Liver (tissue), 9 donors: Measurements from ENCODE around the gene FAM184B. TPM values are rescaled to one million over a fixed set of nuclear protein-coding genes. Genes with fewer than 3 reads are reported as not detected.

ENCODE experiments used
- DNase-seq: peaks from one replicate; pipeline ENCODE4 v3.0.0-alpha.2; 2017; ENCODE audit warnings: low spot score
- H3K27ac ChIP-seq, 2 donors: one replicate each; pipeline ENCODE4 v1.7.0; 2013; ENCODE audit warnings: inconsistent platforms in 2 of 2, low read length in 2 of 2, control low read depth in 1 of 2, low read depth in 1 of 2, mild to moderate bottlenecking in 1 of 2
- H3K27me3 ChIP-seq, 4 donors: one replicate each; pipeline versions ENCODE4 v1.6.1 to v1.7.0; 2013; ENCODE audit warnings: low read length in 3 of 4, inconsistent platforms in 1 of 4, mild to moderate bottlenecking in 1 of 4, moderate library complexity in 1 of 4; ENCODE audit not compliant: control insufficient read depth in 4 of 4, insufficient read depth in 4 of 4
- H3K36me3 ChIP-seq, 4 donors: one replicate each; pipeline versions ENCODE4 v1.6.1 to v1.7.0; 2013; ENCODE audit warnings: low read length in 3 of 4, mild to moderate bottlenecking in 3 of 4, low read depth in 1 of 4, moderate library complexity in 1 of 4; ENCODE audit not compliant: control insufficient read depth in 4 of 4, insufficient read depth in 3 of 4
- H3K4me1 ChIP-seq, 4 donors: one replicate each; pipeline versions ENCODE4 v1.6.1 to v1.7.0; 2013; ENCODE audit warnings: low read length in 3 of 4, mild to moderate bottlenecking in 3 of 4, moderate library complexity in 1 of 4; ENCODE audit not compliant: control insufficient read depth in 4 of 4, insufficient read depth in 4 of 4
- H3K4me3 ChIP-seq, 3 donors: one replicate each; pipeline versions ENCODE4 v1.6.1 to v1.7.0; 2013; ENCODE audit warnings: low read length in 3 of 3, control low read depth in 1 of 3, low read depth in 1 of 3, mild to moderate bottlenecking in 1 of 3
- H3K9ac ChIP-seq, 2 donors: one replicate each; pipeline ENCODE4 v1.7.0; 2013; ENCODE audit warnings: low read length in 2 of 2, mild to moderate bottlenecking in 2 of 2, moderate library complexity in 2 of 2, control low read depth in 1 of 2, low read depth in 1 of 2
- H3K9me3 ChIP-seq, 4 donors: one replicate each; pipeline versions ENCODE4 v1.6.1 to v1.7.0; 2013; ENCODE audit warnings: low read length in 3 of 4; ENCODE audit not compliant: control insufficient read depth in 4 of 4
- ATF3 ChIP-seq: IDR thresholded peaks from 2 replicates; pipeline ENCODE4 v1.6.1; 2016; ENCODE audit warnings: antibody characterized with exemption
- CTCF ChIP-seq: fragments of 150-350 bp; IDR thresholded peaks from 2 replicates; pipeline ENCODE4 v1.5.1; 2017; ENCODE audit warnings: improper control_type of control experiment, low read depth, low read length; ENCODE audit not compliant: missing input control
- EGR1 ChIP-seq, 2 donors: IDR thresholded peaks; 2 replicates each; pipeline ENCODE4 v1.6.1; 2016 to 2018; ENCODE audit warnings: antibody characterized with exemption in 2 of 2, low read depth in 2 of 2
- FOXA1 ChIP-seq: IDR thresholded peaks from 2 replicates; pipeline ENCODE4 v1.6.1; 2016; ENCODE audit warnings: antibody characterized with exemption
- FOXA2 ChIP-seq: IDR thresholded peaks from 2 replicates; pipeline ENCODE4 v1.6.1; 2016; ENCODE audit warnings: antibody characterized with exemption
- GABPA ChIP-seq, 2 donors: IDR thresholded peaks in 1 of 2; conservative IDR thresholded peaks in 1 of 2; 2 replicates each; pipeline ENCODE4 v1.6.1; 2016; ENCODE audit warnings: antibody characterized with exemption in 2 of 2, mild to moderate bottlenecking in 1 of 2, moderate library complexity in 1 of 2
- HNF4A ChIP-seq, 2 donors: conservative IDR thresholded peaks; 2 replicates each; pipeline ENCODE4 v1.6.1; 2016; ENCODE audit warnings: antibody characterized with exemption in 2 of 2, mild to moderate bottlenecking in 2 of 2
- HNF4G ChIP-seq: IDR thresholded peaks from 2 replicates; pipeline ENCODE4 v1.6.1; 2016; ENCODE audit warnings: antibody characterized with exemption
- MAX ChIP-seq: IDR thresholded peaks from 2 replicates; pipeline ENCODE4 v1.6.1; 2016; ENCODE audit warnings: antibody characterized with exemption
- NR2F2 ChIP-seq: IDR thresholded peaks from 2 replicates; pipeline ENCODE4 v1.6.1; 2016; ENCODE audit warnings: antibody characterized with exemption
- RAD21 ChIP-seq, 2 donors: IDR thresholded peaks; 2 replicates each; pipeline ENCODE4 v1.6.1; 2016; ENCODE audit warnings: antibody characterized with exemption in 2 of 2, mild to moderate bottlenecking in 2 of 2
- REST ChIP-seq: IDR thresholded peaks from 2 replicates; pipeline ENCODE4 v1.6.1; 2016; ENCODE audit warnings: antibody characterized with exemption, mild to moderate bottlenecking
- RXRA ChIP-seq, 2 donors: IDR thresholded peaks; 2 replicates each; pipeline ENCODE4 v1.6.1; 2017 to 2018; ENCODE audit warnings: antibody characterized with exemption in 2 of 2, mild to moderate bottlenecking in 1 of 2
- SP1 ChIP-seq: IDR thresholded peaks from 2 replicates; pipeline ENCODE4 v1.6.1; 2018; ENCODE audit warnings: antibody characterized with exemption, mild to moderate bottlenecking
- TAF1 ChIP-seq: conservative IDR thresholded peaks from 2 replicates; pipeline ENCODE4 v1.6.1; 2016; ENCODE audit warnings: antibody characterized with exemption, mild to moderate bottlenecking
- ZBTB33 ChIP-seq: IDR thresholded peaks from 2 replicates; pipeline ENCODE4 v1.6.1; 2016; ENCODE audit warnings: antibody characterized with exemption
- WGBS: extraction: QIAGEN DNeasy Blood & Tissue Kit; methylation state at CpG from one replicate; pipeline ENCODE4 v1.1.7; 2013; 5-methylcytosine and 5-hydroxymethylcytosine counted together
- polyA plus RNA-seq, 2 donors: library from polyadenylated mRNA; stranded (reverse) in 1 of 2; unstranded in 1 of 2; fragments of 200-250 nt in 1 of 2; fragments of >200 nt in 1 of 2; fragmentation: Nextera tagmentation in 1 of 2; extraction: Ambion mirVana in 1 of 2; gene quantifications; one replicate each; pipeline versions ENCODE4 v1.2.1 to v1.2.3, GENCODE V29; 2013 to 2015
- total RNA-seq, 2 donors: library from RNA; depleted of rRNA; stranded (reverse); fragments of >200 nt; gene quantifications; one replicate each; pipeline ENCODE4 v1.2.3, GENCODE V29; 2014
- donor health status: healthy.
- donor health status: healthy.
- donor health status: healthy.
- donor health status: healthy.
- donor health status: healthy.

FAM184B gene
- total and polyA plus RNA-seq, 4 donors = 0.01 TPM; not detected in 3

- Histone ChIP-seq H3K27me3 (no peaks in the 10 kb centered on the region), H3K36me3 (no peaks in the 10 kb centered on the region), H3K27ac (no peak overlapping the region), H3K4me3 (no peak overlapping the region), H3K4me1 (no peaks in the 10 kb centered on the region), H3K9ac (no peak overlapping the region), H3K9me3 (no peaks in the 10 kb centered on the region)
- no peak for DNase-seq
- TF ChIP-seq EGR1 (IDR thresholded peaks at IDR 0.05; ENCODE audit: low read depth in 2 of 2) (no peak), REST (no peak), SP1 (no peak), NR2F2 (no peak), MAX (no peak), HNF4A (conservative IDR thresholded peaks at IDR 0.05) (no peak), CTCF (no peak), GABPA (IDR thresholded peaks at IDR 0.05 in 1 of 2, conservative IDR thresholded peaks at IDR 0.05 in 1 of 2) (no peak)
- WGBS = 83% methylated on average over 7 of the region's 7 CpGs
Observed at GRCh38 chr4:17681281-17682221, 99.9 kb downstream of the FAM184B start.

- no peaks in the 10 kb centered on the region for H3K9me3 ChIP-seq
- no peak overlapping the region for H3K27ac ChIP-seq
- DNase-seq = no peak
- TF ChIP-seq NR2F2 (no peak), EGR1 (IDR thresholded peaks at IDR 0.05; ENCODE audit: low read depth in 2 of 2) (no peak), SP1 (no peak), RXRA (IDR thresholded peaks at IDR 0.05) (no peak), RAD21 (IDR thresholded peaks at IDR 0.05) (no peak), ATF3 (no peak), GABPA (IDR thresholded peaks at IDR 0.05 in 1 of 2, conservative IDR thresholded peaks at IDR 0.05 in 1 of 2) (no peak), ZBTB33 (no peak), FOXA2 (no peak), HNF4G (no peak), TAF1 (no peak), FOXA1 (no peak), REST (no peak)
Observed at GRCh38 chr4:17680559-17681280, 100.7 kb downstream of the FAM184B start.

More at GRCh38 chr4:17680559-17681280, 100.7 kb downstream of the FAM184B start:
- Histone ChIP-seq H3K9ac (no peak overlapping the region), H3K4me1 (no peaks in the 10 kb centered on the region), H3K4me3 (no peak overlapping the region), H3K36me3 (no peaks in the 10 kb centered on the region), H3K27me3 (no peaks in the 10 kb centered on the region)
- 66% methylated on average over 5 of the region's 5 CpGs for WGBS
